NK-92 (cell line): ENCODE measurements around the gene UCMA.

Experiments used
- DNase-seq: peaks from one replicate; lab custom pipeline; 2025; ENCODE audit not compliant: unreplicated experiment; lab: John Stamatoyannopoulos, UW

UCMA gene

DNA sequence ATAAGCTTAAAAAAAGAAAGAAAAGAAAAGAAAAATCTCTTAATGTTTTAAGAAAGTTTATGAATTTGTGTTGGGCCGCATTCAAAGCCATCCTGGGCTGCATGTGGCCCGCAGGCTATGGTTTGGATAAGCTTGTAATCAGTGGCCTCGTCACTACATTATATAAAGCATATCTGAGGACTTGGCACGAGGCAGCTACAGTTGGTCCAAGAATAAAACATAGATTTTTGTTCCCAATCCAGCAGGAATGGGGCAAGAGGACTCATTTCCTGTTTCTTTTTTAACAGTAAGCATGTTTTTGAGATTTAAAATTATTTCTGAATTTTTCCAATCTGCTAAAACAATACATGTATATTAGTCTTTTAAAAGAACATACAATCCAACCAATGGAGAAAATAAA lies 44.2 kb downstream of the UCMA start:
- no peak for DNase-seq

DNA sequence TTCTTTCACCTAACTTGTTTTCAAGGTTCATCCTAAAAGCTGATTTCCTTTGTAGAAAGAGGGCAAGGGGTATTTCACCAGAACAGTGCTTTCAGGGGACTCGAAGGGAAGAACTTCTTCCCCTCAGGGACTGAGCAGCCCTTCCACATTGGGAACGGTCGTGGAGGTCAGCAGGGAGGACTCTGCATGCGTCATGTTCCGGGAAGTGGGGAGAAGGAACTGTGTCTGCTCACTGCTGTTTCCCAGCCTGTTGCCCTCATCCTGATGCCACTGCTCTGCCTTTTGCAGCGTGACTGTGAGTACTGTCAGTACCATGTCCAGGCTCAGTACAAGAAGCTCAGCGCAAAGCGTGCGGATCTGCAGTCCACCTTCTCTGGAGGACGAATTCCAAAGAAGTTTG lies 45.6 kb downstream of the UCMA start:
- no peak for DNase-seq

DNA sequence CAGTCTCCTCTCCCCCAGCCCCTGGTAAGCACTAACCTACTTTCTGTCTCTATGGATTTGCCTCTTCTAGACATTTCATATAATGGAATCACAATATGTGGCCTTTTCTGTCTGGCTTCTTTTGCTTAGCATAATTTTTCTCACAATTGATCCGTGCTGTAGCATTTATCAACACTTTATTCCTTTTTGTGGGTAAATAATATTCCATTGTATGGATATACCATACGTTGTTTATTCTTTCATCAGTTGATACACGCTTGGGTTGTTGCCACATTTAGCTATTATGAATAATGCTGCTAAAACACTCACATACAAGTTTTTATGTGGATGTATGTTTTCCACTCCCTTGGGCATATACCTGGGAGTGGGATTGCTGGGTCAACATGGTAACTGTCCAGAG lies 47.0 kb downstream of the UCMA start:
- DNase-seq = no peak

DNA sequence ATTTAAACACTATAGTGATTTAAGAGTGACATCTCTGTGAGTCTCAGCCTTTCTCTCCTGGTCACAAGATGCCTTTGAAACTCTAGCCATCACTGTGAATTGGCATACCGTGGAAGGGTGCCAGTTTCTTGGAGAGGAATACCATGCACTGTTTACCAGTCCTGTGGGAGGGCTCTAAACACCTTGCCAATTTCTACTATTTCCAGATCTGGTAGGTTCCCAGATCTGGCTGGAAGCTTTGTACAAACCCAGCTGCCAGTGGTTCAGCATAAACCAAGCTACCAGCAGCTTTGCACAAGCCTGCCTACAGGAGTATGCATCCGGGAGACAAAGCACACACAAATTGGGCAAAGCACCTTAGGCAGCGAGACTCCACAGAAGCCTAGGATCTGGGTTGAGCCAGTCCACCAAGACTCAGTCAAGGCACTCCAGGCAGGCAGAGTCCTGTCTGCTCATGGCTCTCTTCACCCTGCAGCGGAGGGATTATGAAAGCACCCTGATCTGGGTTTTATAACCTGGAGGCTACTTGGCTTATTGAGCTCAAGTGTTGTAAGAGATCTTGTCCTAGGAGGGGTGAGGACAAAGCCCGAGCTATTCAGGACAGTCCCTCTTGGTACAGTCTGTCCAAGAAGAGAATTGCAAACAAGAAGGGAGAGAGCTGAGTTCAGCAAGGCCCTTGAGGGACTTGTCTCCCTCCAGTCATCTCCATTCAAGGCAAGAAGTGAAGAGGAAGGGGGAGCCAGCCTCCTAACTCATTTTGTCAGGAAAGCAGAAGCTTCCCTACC lies 49.3 kb downstream of the UCMA start:
- no peak for DNase-seq

DNA sequence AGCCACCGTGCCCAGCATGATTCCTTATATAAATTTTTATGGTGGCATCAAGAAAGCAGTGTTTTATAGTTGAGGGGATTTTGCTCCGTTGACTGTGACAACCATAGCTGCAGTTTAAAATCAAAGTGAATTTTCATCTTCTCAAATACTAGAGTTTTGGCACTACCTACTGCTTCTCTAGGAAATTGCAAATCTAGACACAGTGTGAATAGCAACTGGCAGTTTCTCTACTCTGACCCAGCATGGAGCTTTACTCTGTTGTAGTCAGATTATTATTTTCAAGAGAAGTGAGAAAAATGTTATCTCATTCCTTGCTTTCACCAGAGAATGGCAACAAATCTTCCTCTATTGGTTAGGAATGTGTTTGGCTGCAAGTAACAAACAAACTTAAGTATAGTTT lies 49.9 kb downstream of the UCMA start:
- DNase-seq = no peak

DNA sequence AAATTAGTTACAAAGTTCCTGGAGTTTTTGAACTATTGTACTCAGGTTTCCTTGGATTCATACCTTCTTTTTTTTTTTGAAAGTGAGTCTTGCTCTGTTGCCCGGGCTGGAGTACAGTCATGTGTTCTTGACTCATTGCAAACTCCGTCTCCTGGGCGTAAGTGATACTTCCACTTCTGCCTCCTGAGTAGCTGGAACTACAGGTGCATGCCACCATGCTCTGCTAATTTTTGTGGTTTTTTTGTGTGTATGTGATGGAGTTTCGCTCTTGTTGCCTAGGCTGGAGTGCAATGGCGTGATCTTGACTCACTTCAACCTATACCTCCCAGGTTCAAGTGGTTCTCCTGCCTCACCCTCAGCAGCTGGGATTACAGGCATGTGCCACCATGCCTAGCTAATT lies 50.5 kb downstream of the UCMA start:
- DNase-seq = no peak

DNA sequence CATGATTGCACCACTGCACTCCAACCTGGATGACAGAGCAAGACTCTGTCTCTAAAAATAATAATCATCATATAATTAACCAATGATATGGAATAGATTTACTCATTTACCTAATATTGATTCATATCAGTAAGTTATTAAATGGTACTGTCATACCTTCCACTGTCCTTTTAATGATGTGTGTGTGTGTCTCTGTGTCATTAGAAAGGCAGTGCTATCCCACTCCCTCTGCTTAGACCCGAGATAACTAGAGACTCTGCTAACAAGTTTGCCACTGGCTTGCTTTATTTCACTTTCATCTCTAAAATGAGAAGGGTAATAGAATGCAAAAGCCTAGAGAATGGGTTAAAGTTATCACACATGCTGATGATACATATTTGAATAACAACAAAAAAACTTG lies 51.8 kb downstream of the UCMA start:
- DNase-seq = no peak

DNA sequence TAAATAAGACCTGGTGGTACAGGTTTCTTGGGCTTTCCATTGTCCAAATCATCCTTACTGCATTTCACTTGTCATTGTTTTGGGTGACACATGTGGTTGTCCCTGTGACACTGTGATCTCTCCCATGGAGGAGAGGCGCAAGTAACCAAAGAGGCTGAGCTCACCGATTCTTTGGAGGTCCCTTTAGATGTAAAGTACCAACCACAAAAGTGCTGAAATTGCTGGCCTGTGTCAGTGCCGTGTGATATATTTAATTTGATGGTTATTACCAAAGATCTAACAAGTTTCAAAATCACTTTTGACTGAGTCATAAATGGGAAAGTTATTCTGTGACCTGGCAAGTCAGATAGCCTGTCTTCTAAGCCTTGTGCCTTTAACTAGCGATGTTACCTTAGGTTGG lies 53.4 kb downstream of the UCMA start:
- no peak for DNase-seq

DNA sequence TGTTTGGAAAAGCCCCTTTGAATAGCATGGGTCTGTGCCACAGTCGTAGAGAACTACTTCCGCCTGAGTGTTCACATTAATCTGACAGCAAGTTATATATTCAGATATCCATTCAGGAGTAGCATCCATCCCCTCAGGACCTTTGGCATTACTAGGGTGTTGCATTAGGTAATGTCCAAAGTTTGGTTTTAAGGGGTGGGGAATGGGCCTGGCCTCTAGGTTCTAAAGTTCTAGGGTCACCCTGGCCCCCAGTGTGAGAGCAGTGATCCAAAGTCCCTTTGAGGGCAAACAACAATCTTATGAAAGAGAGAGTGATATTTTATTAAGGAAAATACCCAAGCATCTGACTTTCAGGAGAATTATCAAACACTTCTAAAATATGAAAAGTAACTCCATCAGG lies 60.6 kb downstream of the UCMA start:
- no peak for DNase-seq
